Measurements from ENCODE around the gene SEMA3A.

SEMA3A gene

GRCh38 chr7:84230491-84230890, 35.9 kb upstream of the SEMA3A start:
- Histone ChIP-seq H3K27me3 (replicated peaks in 2 of 5; ENCODE audit: control insufficient read depth in 4 of 5, insufficient read depth in 5 of 5, low read length in 4 of 5) (no peaks in the 10 kb centered on the region), H3K4me3 (ENCODE audit: control insufficient read depth in 1 of 7, extremely low read depth in 1 of 7, insufficient read depth in 4 of 7, low read depth in 2 of 7, low read length in 6 of 7) (no peak overlapping the region), H3K36me3 (ENCODE audit: control insufficient read depth in 4 of 4, insufficient read depth in 4 of 4, low read length in 3 of 4) (no peaks in the 10 kb centered on the region), H3K9me3 (ENCODE audit: control extremely low read depth in 1 of 5, control insufficient read depth in 4 of 5, insufficient read depth in 2 of 5, low read depth in 1 of 5, low read length in 4 of 5) (peaks cover 0 to 1% (median 0%) of the 10 kb centered on the region in 5 experiments), H3K27ac (ENCODE audit: insufficient read depth in 1 of 2, low read depth in 1 of 2, low read length in 2 of 2, poor library complexity in 1 of 2, severe bottlenecking in 2 of 2) (no peak overlapping the region), H3K4me1 (ENCODE audit: control extremely low read depth in 1 of 4, control insufficient read depth in 4 of 4, insufficient read depth in 4 of 4, low read length in 3 of 4) (no peaks in the 10 kb centered on the region)
- CTCF ChIA-PET = no interaction called here
- POLR2A ChIA-PET = interaction anchor here (0.6 kb wide), 1 partner anchor 770 kb away, joined by 3 read pairs; no protein-coding TSS in a partner anchor
- no peak for DNase-seq
- WGBS (ENCODE audit: insufficient coverage) = 100% methylated on average over 2 of the region's 3 CpGs

DNA sequence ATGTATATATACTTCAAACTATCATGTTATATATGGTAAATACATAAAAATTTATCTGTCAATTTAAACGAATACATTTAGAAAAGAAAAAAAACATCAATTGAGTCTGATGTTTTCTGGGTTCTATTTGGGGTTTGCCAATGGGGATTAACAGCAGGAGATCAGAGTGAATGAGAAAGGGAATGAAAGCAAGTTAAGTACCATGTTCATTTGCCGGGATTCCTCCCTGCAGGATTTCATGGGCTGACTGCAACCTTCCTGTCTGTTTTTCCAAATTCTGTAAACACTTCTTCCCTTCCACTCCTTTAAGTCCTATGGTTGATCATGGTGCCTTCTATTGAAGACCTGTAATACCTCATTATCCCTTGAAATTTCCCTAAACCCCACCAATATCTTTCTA, 33.9 kb upstream of the SEMA3A start:
- no peak for DNase-seq
- WGBS (ENCODE audit: insufficient coverage) = 88% methylated on average over 1 of the region's 2 CpGs
- Histone ChIP-seq H3K27ac (ENCODE audit: insufficient read depth in 1 of 2, low read depth in 1 of 2, low read length in 2 of 2, poor library complexity in 1 of 2, severe bottlenecking in 2 of 2) (no peak overlapping the region), H3K36me3 (ENCODE audit: control insufficient read depth in 4 of 4, insufficient read depth in 4 of 4, low read length in 3 of 4) (no peaks in the 10 kb centered on the region), H3K9me3 (ENCODE audit: control extremely low read depth in 1 of 5, control insufficient read depth in 4 of 5, insufficient read depth in 2 of 5, low read depth in 1 of 5, low read length in 4 of 5) (peaks cover 0 to 1% (median 0%) of the 10 kb centered on the region in 5 experiments), H3K4me3 (ENCODE audit: control insufficient read depth in 1 of 7, extremely low read depth in 1 of 7, insufficient read depth in 4 of 7, low read depth in 2 of 7, low read length in 6 of 7) (no peak overlapping the region), H3K27me3 (replicated peaks in 2 of 5; ENCODE audit: control insufficient read depth in 4 of 5, insufficient read depth in 5 of 5, low read length in 4 of 5) (no peaks in the 10 kb centered on the region), H3K4me1 (ENCODE audit: control extremely low read depth in 1 of 4, control insufficient read depth in 4 of 4, insufficient read depth in 4 of 4, low read length in 3 of 4) (no peaks in the 10 kb centered on the region)
- ChIA-PET CTCF (no interaction called here), POLR2A (no interaction called here)

DNA sequence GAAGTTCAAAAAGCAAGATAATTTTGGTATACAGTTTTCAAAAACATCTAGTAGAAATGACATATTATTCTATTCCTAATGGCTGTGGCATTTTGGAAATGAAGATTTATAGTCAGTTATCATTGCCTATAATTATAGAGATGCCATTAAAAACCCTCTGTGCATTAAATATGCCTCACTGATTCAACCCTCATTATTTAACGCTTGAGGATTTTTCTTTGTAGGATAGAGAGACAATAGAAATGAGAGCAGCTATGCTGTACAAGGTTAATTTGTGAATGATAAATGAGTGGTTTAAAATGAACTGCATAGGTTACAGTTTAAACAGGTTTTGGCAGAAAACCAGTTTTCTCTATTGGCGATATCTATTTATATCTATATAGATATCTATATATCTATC, 32.2 kb upstream of the SEMA3A start:
- H3K27ac ChIP-seq (ENCODE audit: insufficient read depth in 1 of 2, low read depth in 1 of 2, low read length in 2 of 2, poor library complexity in 1 of 2, severe bottlenecking in 2 of 2) = no peak overlapping the region
- H3K4me1 ChIP-seq (ENCODE audit: control extremely low read depth in 1 of 4, control insufficient read depth in 4 of 4, insufficient read depth in 4 of 4, low read length in 3 of 4) = no peaks in the 10 kb centered on the region
- POLR2A ChIA-PET = no interaction called here
- DNase-seq = no peak
- CTCF ChIA-PET = interaction anchor here (1.3 kb wide), 1 partner anchor 40 kb away, joined by 3 read pairs; no protein-coding TSS in a partner anchor
- peaks cover 0 to 1% (median 0%) of the 10 kb centered on the region in 5 experiments for H3K9me3 ChIP-seq (ENCODE audit: control extremely low read depth in 1 of 5, control insufficient read depth in 4 of 5, insufficient read depth in 2 of 5, low read depth in 1 of 5, low read length in 4 of 5)
- H3K36me3 ChIP-seq (ENCODE audit: control insufficient read depth in 4 of 4, insufficient read depth in 4 of 4, low read length in 3 of 4) = no peaks in the 10 kb centered on the region
- no CpG with 5 or more reads among the region's 2 CpGs for WGBS (ENCODE audit: insufficient coverage)
- H3K4me3 ChIP-seq (ENCODE audit: control insufficient read depth in 1 of 7, extremely low read depth in 1 of 7, insufficient read depth in 4 of 7, low read depth in 2 of 7, low read length in 6 of 7) = no peak overlapping the region
- no peaks in the 10 kb centered on the region for H3K27me3 ChIP-seq (replicated peaks in 2 of 5; ENCODE audit: control insufficient read depth in 4 of 5, insufficient read depth in 5 of 5, low read length in 4 of 5)

DNA sequence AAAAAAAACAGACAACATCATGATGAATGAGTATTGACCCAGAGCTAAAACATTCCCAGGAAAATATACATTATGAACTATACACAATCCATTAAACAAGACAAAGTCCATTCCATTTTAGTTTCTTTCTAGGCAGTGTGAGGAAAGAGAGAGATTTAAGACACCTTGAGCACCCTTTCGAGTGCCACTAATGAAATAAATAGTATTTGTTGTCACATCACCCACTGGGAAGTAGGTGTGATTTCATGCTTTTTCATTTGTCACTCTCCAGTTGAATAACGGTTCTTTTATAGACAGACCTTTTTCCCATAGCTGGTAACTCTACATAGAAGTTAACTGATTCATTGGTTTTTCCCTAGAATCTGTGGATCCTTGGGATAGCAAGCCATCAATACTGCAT, 29.9 kb upstream of the SEMA3A start:
- ChIA-PET POLR2A (no interaction called here), CTCF (no interaction called here)
- no peak overlapping the region for H3K27ac ChIP-seq (ENCODE audit: insufficient read depth in 1 of 2, low read depth in 1 of 2, low read length in 2 of 2, poor library complexity in 1 of 2, severe bottlenecking in 2 of 2)
- no peaks in the 10 kb centered on the region for H3K4me1 ChIP-seq (ENCODE audit: control extremely low read depth in 1 of 4, control insufficient read depth in 4 of 4, insufficient read depth in 4 of 4, low read length in 3 of 4)
- H3K4me3 ChIP-seq (ENCODE audit: control insufficient read depth in 1 of 7, extremely low read depth in 1 of 7, insufficient read depth in 4 of 7, low read depth in 2 of 7, low read length in 6 of 7) = no peak overlapping the region
- no peak for DNase-seq
- WGBS (ENCODE audit: insufficient coverage) = no CpG with 5 or more reads among the region's 2 CpGs
- no peaks in the 10 kb centered on the region for H3K36me3 ChIP-seq (ENCODE audit: control insufficient read depth in 4 of 4, insufficient read depth in 4 of 4, low read length in 3 of 4)
- H3K9me3 ChIP-seq (ENCODE audit: control extremely low read depth in 1 of 5, control insufficient read depth in 4 of 5, insufficient read depth in 2 of 5, low read depth in 1 of 5, low read length in 4 of 5) = peaks cover 0 to 10% (median 2%) of the 10 kb centered on the region in 5 experiments
- H3K27me3 ChIP-seq (replicated peaks in 2 of 5; ENCODE audit: control insufficient read depth in 4 of 5, insufficient read depth in 5 of 5, low read length in 4 of 5) = no peaks in the 10 kb centered on the region

DNA sequence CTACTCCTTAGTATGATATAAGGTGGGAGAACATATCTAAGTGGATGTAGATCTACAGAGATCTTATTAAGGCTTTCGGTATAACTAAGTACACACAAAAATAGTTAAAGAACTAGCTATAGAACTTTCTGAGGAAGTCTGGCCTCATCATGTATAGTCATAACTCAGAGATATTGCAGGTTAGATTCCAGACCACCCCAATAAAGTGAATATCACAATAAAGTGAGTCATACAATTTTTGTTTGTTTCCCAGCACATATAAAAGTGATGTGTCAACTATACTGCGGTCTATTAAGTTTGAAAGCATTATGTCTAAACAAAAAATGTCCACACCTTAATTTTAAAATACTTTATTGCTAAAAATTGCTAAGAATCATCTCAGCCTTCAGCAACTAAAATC, 24.7 kb upstream of the SEMA3A start:
- H3K27me3 ChIP-seq (replicated peaks in 2 of 5; ENCODE audit: control insufficient read depth in 4 of 5, insufficient read depth in 5 of 5, low read length in 4 of 5) = no peaks in the 10 kb centered on the region
- no peak overlapping the region for H3K27ac ChIP-seq (ENCODE audit: insufficient read depth in 1 of 2, low read depth in 1 of 2, low read length in 2 of 2, poor library complexity in 1 of 2, severe bottlenecking in 2 of 2)
- DNase-seq = no peak
- POLR2A ChIA-PET = no interaction called here
- CTCF ChIA-PET = no interaction called here
- no peak overlapping the region for H3K4me3 ChIP-seq (ENCODE audit: control insufficient read depth in 1 of 7, extremely low read depth in 1 of 7, insufficient read depth in 4 of 7, low read depth in 2 of 7, low read length in 6 of 7)
- H3K4me1 ChIP-seq (ENCODE audit: control extremely low read depth in 1 of 4, control insufficient read depth in 4 of 4, insufficient read depth in 4 of 4, low read length in 3 of 4) = peaks cover 0 to 6% (median 0%) of the 10 kb centered on the region in 4 experiments
- peaks cover 0 to 10% (median 2%) of the 10 kb centered on the region in 5 experiments for H3K9me3 ChIP-seq (ENCODE audit: control extremely low read depth in 1 of 5, control insufficient read depth in 4 of 5, insufficient read depth in 2 of 5, low read depth in 1 of 5, low read length in 4 of 5)
- no peaks in the 10 kb centered on the region for H3K36me3 ChIP-seq (ENCODE audit: control insufficient read depth in 4 of 4, insufficient read depth in 4 of 4, low read length in 3 of 4)
- no CpG with 5 or more reads among the region's 2 CpGs for WGBS (ENCODE audit: insufficient coverage)

DNA sequence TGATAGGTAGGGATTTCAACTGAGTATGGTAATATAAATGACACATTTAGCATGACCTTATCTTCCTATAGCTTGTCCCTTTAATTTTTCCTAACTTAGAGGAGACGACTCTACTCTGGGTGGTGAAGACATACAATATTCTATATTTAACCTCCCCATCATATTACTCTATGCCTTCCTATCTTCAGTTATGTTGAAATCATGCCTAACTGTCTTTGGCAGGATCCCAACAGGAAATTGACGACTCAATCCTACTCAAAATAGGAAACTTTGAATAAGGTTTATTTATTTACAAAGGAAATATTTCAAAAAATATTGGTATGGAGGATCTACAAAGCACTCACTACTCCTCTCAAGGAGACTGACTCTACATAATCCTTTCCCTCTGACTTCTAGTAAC, 24.1 kb upstream of the SEMA3A start:
- Histone ChIP-seq H3K27me3 (replicated peaks in 2 of 5; ENCODE audit: control insufficient read depth in 4 of 5, insufficient read depth in 5 of 5, low read length in 4 of 5) (no peaks in the 10 kb centered on the region), H3K27ac (ENCODE audit: insufficient read depth in 1 of 2, low read depth in 1 of 2, low read length in 2 of 2, poor library complexity in 1 of 2, severe bottlenecking in 2 of 2) (no peak overlapping the region), H3K4me1 (ENCODE audit: control extremely low read depth in 1 of 4, control insufficient read depth in 4 of 4, insufficient read depth in 4 of 4, low read length in 3 of 4) (peaks cover 0 to 6% (median 0%) of the 10 kb centered on the region in 4 experiments), H3K4me3 (ENCODE audit: control insufficient read depth in 1 of 7, extremely low read depth in 1 of 7, insufficient read depth in 4 of 7, low read depth in 2 of 7, low read length in 6 of 7) (no peak overlapping the region), H3K9me3 (ENCODE audit: control extremely low read depth in 1 of 5, control insufficient read depth in 4 of 5, insufficient read depth in 2 of 5, low read depth in 1 of 5, low read length in 4 of 5) (peaks cover 0 to 10% (median 2%) of the 10 kb centered on the region in 5 experiments), H3K36me3 (ENCODE audit: control insufficient read depth in 4 of 4, insufficient read depth in 4 of 4, low read length in 3 of 4) (no peaks in the 10 kb centered on the region)
- ChIA-PET CTCF (no interaction called here), POLR2A (no interaction called here)
- DNase-seq = no peak
- no CpG with 5 or more reads among the region's 2 CpGs for WGBS (ENCODE audit: insufficient coverage)

DNA sequence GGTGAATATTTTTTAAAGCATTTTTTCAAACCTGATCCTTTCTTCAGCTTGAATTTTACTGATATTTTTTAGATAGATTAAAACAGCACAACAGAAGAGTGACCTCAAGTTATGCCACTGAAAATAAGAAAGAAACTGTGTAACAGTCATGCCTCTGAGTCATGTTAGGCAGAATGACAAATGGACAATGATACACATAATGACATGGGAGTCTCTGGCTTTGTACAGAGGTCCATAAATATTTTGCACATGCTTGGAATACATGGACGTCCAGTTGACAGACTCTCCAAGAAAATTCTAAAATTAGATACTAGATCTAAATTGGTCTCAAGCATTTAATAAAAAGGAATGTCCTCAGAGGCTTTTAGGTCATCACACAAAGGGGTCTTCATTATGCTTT, 21.9 kb upstream of the SEMA3A start:
- CTCF ChIA-PET = no interaction called here
- 100% methylated on average over 1 of the region's 1 CpG for WGBS (ENCODE audit: insufficient coverage)
- Histone ChIP-seq H3K9me3 (ENCODE audit: control extremely low read depth in 1 of 5, control insufficient read depth in 4 of 5, insufficient read depth in 2 of 5, low read depth in 1 of 5, low read length in 4 of 5) (peaks cover 0 to 10% (median 2%) of the 10 kb centered on the region in 5 experiments), H3K27me3 (replicated peaks in 2 of 5; ENCODE audit: control insufficient read depth in 4 of 5, insufficient read depth in 5 of 5, low read length in 4 of 5) (no peaks in the 10 kb centered on the region), H3K4me3 (ENCODE audit: control insufficient read depth in 1 of 7, extremely low read depth in 1 of 7, insufficient read depth in 4 of 7, low read depth in 2 of 7, low read length in 6 of 7) (no peak overlapping the region), H3K36me3 (ENCODE audit: control insufficient read depth in 4 of 4, insufficient read depth in 4 of 4, low read length in 3 of 4) (no peaks in the 10 kb centered on the region), H3K27ac (ENCODE audit: insufficient read depth in 1 of 2, low read depth in 1 of 2, low read length in 2 of 2, poor library complexity in 1 of 2, severe bottlenecking in 2 of 2) (no peak overlapping the region), H3K4me1 (ENCODE audit: control extremely low read depth in 1 of 4, control insufficient read depth in 4 of 4, insufficient read depth in 4 of 4, low read length in 3 of 4) (peaks cover 0 to 6% (median 0%) of the 10 kb centered on the region in 4 experiments)
- POLR2A ChIA-PET = no interaction called here
- DNase-seq = no peak

Measured in common myeloid progenitor, CD34-positive (primary cell).